ENCODE results near the gene TBC1D8. TPM values are rescaled to one million over a fixed set of nuclear protein-coding genes. Genes with fewer than 3 reads are reported as not detected.

The TBC1D8 gene
- total and polyA plus RNA-seq, 2 experiments from 2014 or later, result 18.0 to 36.9 TPM

DNA sequence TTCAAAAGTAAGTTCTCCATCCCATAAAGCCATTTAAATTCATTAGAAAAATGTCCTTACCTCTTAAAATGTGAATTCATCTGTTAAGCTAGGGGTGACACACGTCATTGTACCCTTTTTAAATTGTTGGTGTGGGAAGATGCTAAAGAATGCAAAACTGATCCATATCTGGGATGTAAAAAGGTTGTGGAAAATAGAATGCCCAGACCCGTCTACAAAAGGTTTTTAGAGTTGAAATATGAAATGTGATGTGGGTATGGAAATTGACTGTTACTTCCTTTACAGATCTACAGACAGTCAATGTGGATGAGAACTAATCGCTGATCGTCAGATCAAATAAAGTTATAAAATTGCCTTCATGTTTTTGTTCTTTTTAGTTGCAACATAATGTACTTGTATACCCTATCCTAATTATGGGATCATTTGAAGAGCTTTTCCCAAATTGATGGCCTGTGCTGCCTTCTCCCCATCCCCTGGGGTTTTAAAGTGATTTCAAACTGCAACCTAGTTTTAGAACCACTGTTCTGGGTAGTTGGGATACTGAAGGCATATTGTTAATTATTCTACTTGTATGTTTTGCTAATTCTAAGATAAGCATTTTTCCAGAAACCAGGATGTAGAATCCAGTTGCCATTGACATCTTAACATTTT lies 145.0 kb downstream of the TBC1D8 start (continued):
- TF ChIP-seq, protein P1, sequence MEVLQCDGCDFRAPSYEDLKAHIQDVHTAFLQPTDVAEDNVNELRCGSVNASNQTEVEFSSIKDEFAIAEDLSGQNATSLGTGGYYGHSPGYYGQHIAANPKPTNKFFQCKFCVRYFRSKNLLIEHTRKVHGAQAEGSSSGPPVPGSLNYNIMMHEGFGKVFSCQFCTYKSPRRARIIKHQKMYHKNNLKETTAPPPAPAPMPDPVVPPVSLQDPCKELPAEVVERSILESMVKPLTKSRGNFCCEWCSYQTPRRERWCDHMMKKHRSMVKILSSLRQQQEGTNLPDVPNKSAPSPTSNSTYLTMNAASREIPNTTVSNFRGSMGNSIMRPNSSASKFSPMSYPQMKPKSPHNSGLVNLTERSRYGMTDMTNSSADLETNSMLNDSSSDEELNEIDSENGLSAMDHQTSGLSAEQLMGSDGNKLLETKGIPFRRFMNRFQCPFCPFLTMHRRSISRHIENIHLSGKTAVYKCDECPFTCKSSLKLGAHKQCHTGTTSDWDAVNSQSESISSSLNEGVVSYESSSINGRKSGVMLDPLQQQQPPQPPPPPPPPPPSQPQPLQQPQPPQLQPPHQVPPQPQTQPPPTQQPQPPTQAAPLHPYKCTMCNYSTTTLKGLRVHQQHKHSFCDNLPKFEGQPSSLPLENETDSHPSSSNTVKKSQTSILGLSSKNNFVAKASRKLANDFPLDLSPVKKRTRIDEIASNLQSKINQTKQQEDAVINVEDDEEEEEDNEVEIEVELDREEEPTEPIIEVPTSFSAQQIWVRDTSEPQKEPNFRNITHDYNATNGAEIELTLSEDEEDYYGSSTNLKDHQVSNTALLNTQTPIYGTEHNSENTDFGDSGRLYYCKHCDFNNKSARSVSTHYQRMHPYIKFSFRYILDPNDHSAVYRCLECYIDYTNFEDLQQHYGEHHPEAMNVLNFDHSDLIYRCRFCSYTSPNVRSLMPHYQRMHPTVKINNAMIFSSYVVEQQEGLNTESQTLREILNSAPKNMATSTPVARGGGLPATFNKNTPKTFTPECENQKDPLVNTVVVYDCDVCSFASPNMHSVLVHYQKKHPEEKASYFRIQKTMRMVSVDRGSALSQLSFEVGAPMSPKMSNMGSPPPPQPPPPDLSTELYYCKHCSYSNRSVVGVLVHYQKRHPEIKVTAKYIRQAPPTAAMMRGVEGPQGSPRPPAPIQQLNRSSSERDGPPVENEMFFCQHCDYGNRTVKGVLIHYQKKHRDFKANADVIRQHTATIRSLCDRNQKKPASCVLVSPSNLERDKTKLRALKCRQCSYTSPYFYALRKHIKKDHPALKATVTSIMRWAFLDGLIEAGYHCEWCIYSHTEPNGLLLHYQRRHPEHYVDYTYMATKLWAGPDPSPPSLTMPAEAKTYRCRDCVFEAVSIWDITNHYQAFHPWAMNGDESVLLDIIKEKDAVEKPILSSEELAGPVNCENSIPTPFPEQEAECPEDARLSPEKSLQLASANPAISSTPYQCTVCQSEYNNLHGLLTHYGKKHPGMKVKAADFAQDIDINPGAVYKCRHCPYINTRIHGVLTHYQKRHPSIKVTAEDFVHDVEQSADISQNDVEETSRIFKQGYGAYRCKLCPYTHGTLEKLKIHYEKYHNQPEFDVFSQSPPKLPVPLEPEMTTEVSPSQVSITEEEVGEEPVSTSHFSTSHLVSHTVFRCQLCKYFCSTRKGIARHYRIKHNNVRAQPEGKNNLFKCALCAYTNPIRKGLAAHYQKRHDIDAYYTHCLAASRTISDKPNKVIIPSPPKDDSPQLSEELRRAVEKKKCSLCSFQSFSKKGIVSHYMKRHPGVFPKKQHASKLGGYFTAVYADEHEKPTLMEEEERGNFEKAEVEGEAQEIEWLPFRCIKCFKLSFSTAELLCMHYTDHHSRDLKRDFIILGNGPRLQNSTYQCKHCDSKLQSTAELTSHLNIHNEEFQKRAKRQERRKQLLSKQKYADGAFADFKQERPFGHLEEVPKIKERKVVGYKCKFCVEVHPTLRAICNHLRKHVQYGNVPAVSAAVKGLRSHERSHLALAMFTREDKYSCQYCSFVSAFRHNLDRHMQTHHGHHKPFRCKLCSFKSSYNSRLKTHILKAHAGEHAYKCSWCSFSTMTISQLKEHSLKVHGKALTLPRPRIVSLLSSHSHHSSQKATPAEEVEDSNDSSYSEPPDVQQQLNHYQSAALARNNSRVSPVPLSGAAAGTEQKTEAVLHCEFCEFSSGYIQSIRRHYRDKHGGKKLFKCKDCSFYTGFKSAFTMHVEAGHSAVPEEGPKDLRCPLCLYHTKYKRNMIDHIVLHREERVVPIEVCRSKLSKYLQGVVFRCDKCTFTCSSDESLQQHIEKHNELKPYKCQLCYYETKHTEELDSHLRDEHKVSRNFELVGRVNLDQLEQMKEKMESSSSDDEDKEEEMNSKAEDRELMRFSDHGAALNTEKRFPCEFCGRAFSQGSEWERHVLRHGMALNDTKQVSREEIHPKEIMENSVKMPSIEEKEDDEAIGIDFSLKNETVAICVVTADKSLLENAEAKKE (CRISPR knock-in tag; IDR thresholded peaks at IDR 0.05), result no peak
- TF ChIP-seq, protein P2, sequence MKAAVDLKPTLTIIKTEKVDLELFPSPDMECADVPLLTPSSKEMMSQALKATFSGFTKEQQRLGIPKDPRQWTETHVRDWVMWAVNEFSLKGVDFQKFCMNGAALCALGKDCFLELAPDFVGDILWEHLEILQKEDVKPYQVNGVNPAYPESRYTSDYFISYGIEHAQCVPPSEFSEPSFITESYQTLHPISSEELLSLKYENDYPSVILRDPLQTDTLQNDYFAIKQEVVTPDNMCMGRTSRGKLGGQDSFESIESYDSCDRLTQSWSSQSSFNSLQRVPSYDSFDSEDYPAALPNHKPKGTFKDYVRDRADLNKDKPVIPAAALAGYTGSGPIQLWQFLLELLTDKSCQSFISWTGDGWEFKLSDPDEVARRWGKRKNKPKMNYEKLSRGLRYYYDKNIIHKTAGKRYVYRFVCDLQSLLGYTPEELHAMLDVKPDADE (IDR thresholded peaks at IDR 0.05), result no peak
- TF ChIP-seq NANOG (IDR thresholded peaks at IDR 0.05; ENCODE audit: borderline replicate concordance), result no peak
- no peak for TF ChIP-seq JUNB (IDR thresholded peaks at IDR 0.05; ENCODE audit: unreplicated experiment)
- TF ChIP-seq POLR2AphosphoS5 (IDR thresholded peaks at IDR 0.05; ENCODE audit: low read depth), result no peak
- TF ChIP-seq STAT1 (IDR thresholded peaks at IDR 0.05; ENCODE audit: unreplicated experiment), result no peak
- TF ChIP-seq, protein P3, sequence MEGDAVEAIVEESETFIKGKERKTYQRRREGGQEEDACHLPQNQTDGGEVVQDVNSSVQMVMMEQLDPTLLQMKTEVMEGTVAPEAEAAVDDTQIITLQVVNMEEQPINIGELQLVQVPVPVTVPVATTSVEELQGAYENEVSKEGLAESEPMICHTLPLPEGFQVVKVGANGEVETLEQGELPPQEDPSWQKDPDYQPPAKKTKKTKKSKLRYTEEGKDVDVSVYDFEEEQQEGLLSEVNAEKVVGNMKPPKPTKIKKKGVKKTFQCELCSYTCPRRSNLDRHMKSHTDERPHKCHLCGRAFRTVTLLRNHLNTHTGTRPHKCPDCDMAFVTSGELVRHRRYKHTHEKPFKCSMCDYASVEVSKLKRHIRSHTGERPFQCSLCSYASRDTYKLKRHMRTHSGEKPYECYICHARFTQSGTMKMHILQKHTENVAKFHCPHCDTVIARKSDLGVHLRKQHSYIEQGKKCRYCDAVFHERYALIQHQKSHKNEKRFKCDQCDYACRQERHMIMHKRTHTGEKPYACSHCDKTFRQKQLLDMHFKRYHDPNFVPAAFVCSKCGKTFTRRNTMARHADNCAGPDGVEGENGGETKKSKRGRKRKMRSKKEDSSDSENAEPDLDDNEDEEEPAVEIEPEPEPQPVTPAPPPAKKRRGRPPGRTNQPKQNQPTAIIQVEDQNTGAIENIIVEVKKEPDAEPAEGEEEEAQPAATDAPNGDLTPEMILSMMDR (conservative IDR thresholded peaks at IDR 0.05; ENCODE audit: low read depth in 2 of 2), result no peak
- TF ChIP-seq CREB1 (CRISPR knock-in tag; IDR thresholded peaks at IDR 0.05; ENCODE audit: low read depth), result no peak

Data from GM23338 (cell line).